Measurements from ENCODE around the gene DENND1B.

- no peak for TF ChIP-seq CTCF (IDR thresholded peaks at IDR 0.05; ENCODE audit: low read depth, low read length)
- no peak for TF ChIP-seq EZH2phosphoT487 (IDR thresholded peaks at IDR 0.05; ENCODE audit: low read depth)
Measured at GRCh38 chr1:197649188-197649587, 126.1 kb downstream of the DENND1B start.

Measured in OCI-LY3 (cell line).